ENCODE data around the gene CINP.
"Not testable (repeated sequence)": the region's sequence is repeated elsewhere in the genome, so short reads cannot be mapped to it uniquely, and the experiment has no call there.

CINP gene

GRCh38 chr14:102352213-102352612 is 10.5 kb downstream of the CINP start:
- no peak for DNase-seq

- peak; percentile 7 for DNase-seq
These were observed 11.1 kb downstream of the CINP start for GRCh38 chr14:102351593-102351992.

- DNase-seq = no peak
These were observed 11.7 kb downstream of the CINP start for GRCh38 chr14:102351023-102351422.

- no peak for DNase-seq
These were observed 14.3 kb downstream of the CINP start for GRCh38 chr14:102348376-102348775.

- DNase-seq = no peak
These were observed 16.0 kb downstream of the CINP start for GRCh38 chr14:102346645-102347044.

- no peak for DNase-seq
These were observed 17.5 kb downstream of the CINP start for GRCh38 chr14:102345232-102345631.

- no peak for DNase-seq
These were observed 18.2 kb downstream of the CINP start for GRCh38 chr14:102344485-102344884.

- no peak for DNase-seq
These were observed 18.6 kb downstream of the CINP start for GRCh38 chr14:102344084-102344483.

GRCh38 chr14:102342238-102342637 is 20.5 kb downstream of the CINP start:
- no peak for DNase-seq

- DNase-seq = no peak
These were observed 21.1 kb downstream of the CINP start for GRCh38 chr14:102341566-102341965.

- no peak for DNase-seq
These were observed 24.0 kb downstream of the CINP start for GRCh38 chr14:102338724-102339123.

- no peak for DNase-seq
These were observed 27.5 kb downstream of the CINP start for GRCh38 chr14:102335163-102335562.

- no peak for DNase-seq
These were observed 28.6 kb downstream of the CINP start for GRCh38 chr14:102333795-102334705.

- DNase-seq = no peak
These were observed 29.3 kb downstream of the CINP start for GRCh38 chr14:102333390-102333789.

- no peak for DNase-seq
These were observed 31.9 kb downstream of the CINP start for GRCh38 chr14:102330806-102331205.

GRCh38 chr14:102329381-102329780 is 33.3 kb downstream of the CINP start:
- DNase-seq = not testable (repeated sequence)

GRCh38 chr14:102326583-102326982 is 36.1 kb downstream of the CINP start:
- no peak for DNase-seq

GRCh38 chr14:102325791-102326345 is 36.8 kb downstream of the CINP start:
- no peak for DNase-seq

GRCh38 chr14:102323102-102323501 is 39.6 kb downstream of the CINP start:
- peak; percentile 63 for DNase-seq

- DNase-seq = no peak
These were observed 41.0 kb downstream of the CINP start for GRCh38 chr14:102321456-102322422.

GRCh38 chr14:102320671-102321455 is 41.8 kb downstream of the CINP start:
- no peak for DNase-seq

- DNase-seq = no peak
These were observed 42.5 kb downstream of the CINP start for GRCh38 chr14:102320033-102320660.

All from NCI-H226 (cell line).